ENCODE results near the gene MOV10.
"Not testable (repeated sequence)": the region's sequence is repeated elsewhere in the genome, so short reads cannot be mapped to it uniquely, and the experiment has no call there.

The MOV10 gene

GRCh38 chr1:112712701-112713128 lies 38.3 kb downstream of the MOV10 start:
- no peak for DNase-seq (ENCODE audit: low spot score)

GRCh38 chr1:112713466-112714312 lies 39.2 kb downstream of the MOV10 start:
- DNase-seq (ENCODE audit: low spot score) = no peak

GRCh38 chr1:112714313-112715263 lies 40.1 kb downstream of the MOV10 start:
- DNase-seq (ENCODE audit: low spot score) = no peak

- DNase-seq (ENCODE audit: low spot score) = peak; percentile 84
Measured at GRCh38 chr1:112715264-112716053, 41.0 kb downstream of the MOV10 start, which contains the start of gene PPM1J. Gene PPM1J, minus strand, starts transcription at chr1:112715332. Its CDS starts 31 bp downstream, at chr1:112715301.

GRCh38 chr1:112716133-112716720 lies 41.8 kb downstream of the MOV10 start:
- peak; percentile 97 for DNase-seq (ENCODE audit: low spot score)

- no peak for DNase-seq (ENCODE audit: low spot score)
Measured at GRCh38 chr1:112717263-112717873, 42.9 kb downstream of the MOV10 start.

- DNase-seq (ENCODE audit: low spot score) = peak; percentile 86
Measured at GRCh38 chr1:112718691-112719418, 44.4 kb downstream of the MOV10 start.

GRCh38 chr1:112719706-112720105 lies 45.2 kb downstream of the MOV10 start:
- DNase-seq (ENCODE audit: low spot score) = no peak

GRCh38 chr1:112720800-112721199 lies 46.3 kb downstream of the MOV10 start:
- no peak for DNase-seq (ENCODE audit: low spot score)

GRCh38 chr1:112721294-112721693 lies 46.8 kb downstream of the MOV10 start:
- not testable (repeated sequence) for DNase-seq (ENCODE audit: low spot score)

GRCh38 chr1:112721966-112722524 lies 47.6 kb downstream of the MOV10 start:
- no peak for DNase-seq (ENCODE audit: low spot score)

GRCh38 chr1:112722601-112723510 lies 48.4 kb downstream of the MOV10 start:
- DNase-seq (ENCODE audit: low spot score) = no peak

- DNase-seq (ENCODE audit: low spot score) = no peak
Measured at GRCh38 chr1:112723511-112723839, 49.0 kb downstream of the MOV10 start.

GRCh38 chr1:112724240-112724639 lies 49.8 kb downstream of the MOV10 start:
- not testable (repeated sequence) for DNase-seq (ENCODE audit: low spot score)

- DNase-seq (ENCODE audit: low spot score) = no peak
Measured at GRCh38 chr1:112727716-112728115, 53.3 kb downstream of the MOV10 start.

GRCh38 chr1:112728306-112728971 lies 54.0 kb downstream of the MOV10 start:
- not testable (repeated sequence) for DNase-seq (ENCODE audit: low spot score)

- not testable (repeated sequence) for DNase-seq (ENCODE audit: low spot score)
Measured at GRCh38 chr1:112729011-112729410, 54.6 kb downstream of the MOV10 start.

- DNase-seq (ENCODE audit: low spot score) = no peak
Measured at GRCh38 chr1:112729909-112730308, 55.5 kb downstream of the MOV10 start.

Measured in Ammon's horn (tissue), 1 donor.